ENCODE results near the gene GMNC. TPM values are rescaled to one million over a fixed set of nuclear protein-coding genes. Genes with fewer than 3 reads are reported as not detected.

GMNC gene
- polyA plus RNA-seq, 1 experiment = not detected

- Histone ChIP-seq H3K27me3 (ENCODE audit: control insufficient read depth, insufficient read depth, low read length) (no peaks in the 10 kb centered on the region), H3K4me3 (ENCODE audit: low read depth, low read length) (no peak overlapping the region), H3K36me3 (ENCODE audit: control insufficient read depth, insufficient read depth, low read length) (no peaks in the 10 kb centered on the region)
- ChIA-PET CTCF (no interaction called here), POLR2A (no interaction called here)
- no peak for DNase-seq (ENCODE audit: low read depth)
- no peak for TF ChIP-seq CTCF (IDR thresholded peaks at IDR 0.05; ENCODE audit: insufficient read depth, low read depth, low read length)
These were observed 7.6 kb upstream of the GMNC start for GRCh38 chr3:190870127-190870526.

- Histone ChIP-seq H3K27me3 (ENCODE audit: control insufficient read depth, insufficient read depth, low read length) (no peaks in the 10 kb centered on the region), H3K4me3 (ENCODE audit: low read depth, low read length) (no peak overlapping the region), H3K36me3 (ENCODE audit: control insufficient read depth, insufficient read depth, low read length) (no peaks in the 10 kb centered on the region)
- ChIA-PET POLR2A (no interaction called here), CTCF (no interaction called here)
- DNase-seq (ENCODE audit: low read depth) = no peak
- TF ChIP-seq CTCF (IDR thresholded peaks at IDR 0.05; ENCODE audit: insufficient read depth, low read depth, low read length) = no peak
These were observed 4.6 kb upstream of the GMNC start for GRCh38 chr3:190867071-190867470.

GRCh38 chr3:190865828-190866227, 3.3 kb upstream of the GMNC start:
- no peaks in the 10 kb centered on the region for H3K27me3 ChIP-seq (ENCODE audit: control insufficient read depth, insufficient read depth, low read length)
- no peak for TF ChIP-seq CTCF (IDR thresholded peaks at IDR 0.05; ENCODE audit: insufficient read depth, low read depth, low read length)
- H3K4me3 ChIP-seq (ENCODE audit: low read depth, low read length) = no peak overlapping the region
- DNase-seq (ENCODE audit: low read depth) = no peak
- CTCF ChIA-PET = no interaction called here
- POLR2A ChIA-PET = no interaction called here
- H3K36me3 ChIP-seq (ENCODE audit: control insufficient read depth, insufficient read depth, low read length) = no peaks in the 10 kb centered on the region

- ChIA-PET POLR2A (no interaction called here), CTCF (no interaction called here)
- no peaks in the 10 kb centered on the region for H3K27me3 ChIP-seq (ENCODE audit: control insufficient read depth, insufficient read depth, low read length)
- H3K36me3 ChIP-seq (ENCODE audit: control insufficient read depth, insufficient read depth, low read length) = no peaks in the 10 kb centered on the region
- no peak for DNase-seq (ENCODE audit: low read depth)
- TF ChIP-seq CTCF (IDR thresholded peaks at IDR 0.05; ENCODE audit: insufficient read depth, low read depth, low read length) = no peak
- no peak overlapping the region for H3K4me3 ChIP-seq (ENCODE audit: low read depth, low read length)
These were observed 2.9 kb upstream of the GMNC start for GRCh38 chr3:190865419-190865818.

DNA sequence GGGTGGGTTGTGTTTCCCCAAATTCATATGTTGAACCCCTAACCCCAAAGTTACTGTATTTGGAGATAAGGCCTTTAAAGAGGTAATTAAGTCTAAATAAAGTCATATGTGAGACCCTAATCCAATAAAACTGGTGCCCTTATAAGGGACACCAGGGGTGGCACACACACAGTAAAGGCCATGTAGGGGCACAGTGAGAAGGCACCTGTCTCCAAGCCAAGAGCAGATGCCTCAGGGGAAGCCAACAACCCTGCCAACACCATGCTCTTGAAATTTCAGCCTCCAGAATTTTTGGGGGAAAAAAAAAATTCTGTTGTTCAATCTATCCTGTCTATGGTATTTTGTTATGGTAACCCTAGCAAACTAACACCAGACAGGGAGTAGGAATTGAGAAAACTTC, 1.5 kb upstream of the GMNC start:
- Histone ChIP-seq H3K36me3 (ENCODE audit: control insufficient read depth, insufficient read depth, low read length) (no peaks in the 10 kb centered on the region), H3K4me3 (ENCODE audit: low read depth, low read length) (no peak overlapping the region), H3K27me3 (ENCODE audit: control insufficient read depth, insufficient read depth, low read length) (no peaks in the 10 kb centered on the region)
- no peak for TF ChIP-seq CTCF (IDR thresholded peaks at IDR 0.05; ENCODE audit: insufficient read depth, low read depth, low read length)
- ChIA-PET CTCF (no interaction called here), POLR2A (no interaction called here)
- DNase-seq (ENCODE audit: low read depth) = no peak

All from BJ (cell line).